Cardiac septum (tissue), 1 donor: ENCODE data around the gene SERBP1. TPM values are rescaled to one million over a fixed set of nuclear protein-coding genes. Genes with fewer than 3 reads are reported as not detected.

Source experiments
- DNase-seq: peaks from one replicate; pipeline ENCODE4 v3.0.0-alpha.2; 2020; ENCODE audit warnings: low spot score
- intact Hi-C: fragments of 100-400 bp; cut with DNase I; formaldehyde crosslinking; loops from one replicate; pipeline ENCODE4 v1.14.0; 2022
- total RNA-seq: library from RNA; stranded (reverse); fragmentation: NEBNext Ultra II Directional; extraction: Animal tissue kit (Norgen Biotek cat#: 25700); gene quantifications from one replicate; pipeline ENCODE4 v1.2.1, GENCODE V29; 2021
- donor health status: DM: no; HTN: no; CAD: no.

The SERBP1 gene
- total RNA-seq, 1 donor from 2014 or later = 146 TPM

DNA sequence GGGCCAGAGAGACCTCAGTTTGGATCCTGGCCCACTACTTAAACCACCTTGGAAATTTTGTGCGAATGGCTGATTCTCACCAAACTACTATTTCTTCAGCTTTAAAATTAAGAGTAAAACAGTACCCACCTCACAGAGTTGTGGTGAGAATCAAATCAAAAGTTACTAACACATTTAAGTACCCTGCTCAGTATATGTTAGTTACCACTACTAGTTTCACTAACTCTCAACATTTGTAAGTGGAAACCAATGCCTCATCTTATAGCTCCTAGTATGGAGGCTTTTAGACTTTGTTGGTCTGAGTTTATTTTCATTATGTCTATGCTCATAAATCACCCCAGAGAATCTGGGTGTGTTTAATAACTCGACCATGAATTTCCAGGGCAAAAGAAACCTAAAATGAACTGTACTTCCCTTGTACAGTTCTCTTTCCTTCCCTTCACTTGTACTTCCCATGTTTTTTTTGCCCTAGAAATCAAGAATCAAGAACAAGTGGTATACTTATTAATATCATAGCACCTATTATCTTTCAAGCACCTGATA, 11.6 kb upstream of the SERBP1 start:
- intact Hi-C loops = no loop called here
- no peak for DNase-seq

DNA sequence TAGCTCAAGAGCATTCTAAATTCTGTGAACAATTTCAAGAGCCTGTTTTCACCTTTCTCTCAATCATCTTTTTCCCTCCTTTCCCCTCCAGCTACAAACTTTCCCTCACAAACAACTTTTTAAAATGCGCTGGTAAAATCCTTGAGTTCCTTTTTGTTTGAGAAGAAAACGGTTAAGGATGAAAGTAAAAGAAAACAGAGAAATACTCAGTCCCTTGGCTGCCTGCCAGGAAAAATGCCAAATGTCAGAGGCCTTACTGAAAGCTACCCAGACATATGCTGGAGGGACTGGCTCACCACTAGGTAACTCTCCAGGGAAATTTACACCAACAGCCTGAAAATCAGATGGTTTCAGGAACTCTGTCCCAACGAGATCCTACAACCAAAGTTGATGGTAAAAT, 11.0 kb upstream of the SERBP1 start:
- intact Hi-C loops = no loop called here
- no peak for DNase-seq

DNA sequence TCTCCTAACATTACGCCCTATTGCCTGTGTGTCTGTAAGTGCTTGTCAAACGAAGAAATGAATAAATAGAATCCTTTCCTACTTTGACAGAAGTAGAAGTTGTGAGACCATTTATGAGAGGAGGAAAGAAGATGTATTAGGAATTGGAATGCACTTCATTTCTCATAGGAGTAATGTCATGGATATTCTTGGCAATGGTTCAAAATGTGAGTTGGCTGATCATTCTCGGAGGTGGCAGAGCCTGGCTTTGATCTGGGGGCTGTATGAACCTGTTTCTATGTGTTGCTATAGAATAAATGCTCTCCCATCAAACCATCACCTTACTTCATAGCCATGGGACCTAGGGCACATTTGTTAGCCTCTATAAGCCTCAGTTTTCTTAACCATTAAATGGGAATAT, 10.1 kb upstream of the SERBP1 start:
- DNase-seq = no peak
- intact Hi-C loops = no loop called here

DNA sequence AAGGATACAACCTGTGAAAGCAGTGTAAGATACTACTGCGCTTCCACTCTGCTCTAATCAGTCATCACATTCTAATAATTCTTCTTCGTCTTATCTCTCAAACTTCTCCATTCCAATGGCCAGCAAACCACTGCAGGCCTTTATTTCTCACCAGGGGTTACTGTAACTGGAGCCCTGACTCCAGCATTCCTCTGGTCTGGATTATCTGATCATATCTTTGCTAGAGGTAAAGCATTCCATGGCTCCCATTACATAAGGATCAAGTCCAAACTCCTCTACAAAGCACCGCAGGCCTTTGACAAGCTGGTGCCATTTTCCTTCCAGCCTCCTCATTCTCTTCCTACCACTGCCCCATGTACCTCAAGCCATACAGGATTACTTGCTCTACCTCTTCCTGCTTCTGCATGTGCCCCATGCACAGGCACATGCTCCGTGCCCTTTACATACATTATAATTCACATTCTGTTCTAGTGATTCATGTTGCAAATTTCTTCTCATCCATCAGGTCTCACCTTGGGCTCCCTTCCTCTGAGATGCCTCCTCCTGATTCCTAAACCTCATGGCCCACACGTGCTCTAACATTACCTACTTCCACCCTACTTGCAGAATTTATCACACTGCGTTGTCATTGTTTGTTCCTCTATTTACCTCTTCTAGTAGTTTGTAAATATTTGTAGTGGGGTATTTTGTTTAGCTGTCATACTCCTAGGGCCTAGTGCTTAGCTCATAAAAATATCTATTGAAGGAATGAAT, 9.3 kb upstream of the SERBP1 start:
- DNase-seq = no peak
- intact Hi-C loops = loop anchor here (10.0 kb wide), 1 partner anchor 395 kb away; the partner anchor contains the start of gene GNG12

DNA sequence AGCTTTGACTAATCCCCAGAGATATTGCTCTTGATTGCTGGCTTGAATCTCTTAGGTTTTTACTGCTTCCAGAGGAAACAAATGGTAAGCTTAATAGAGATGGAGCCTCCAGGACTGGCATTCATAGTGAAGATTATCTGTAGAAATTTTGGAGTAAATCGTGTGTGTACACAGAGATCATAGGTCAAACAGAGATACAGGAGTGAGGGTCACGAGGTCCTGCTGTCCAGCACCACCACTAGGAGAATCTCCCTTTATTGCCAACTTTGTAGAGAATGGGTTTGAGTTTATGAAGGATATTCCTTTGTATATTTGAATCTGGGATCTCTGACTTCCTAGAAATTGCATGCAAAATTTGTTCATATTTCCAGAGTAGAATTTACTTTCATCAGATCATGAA, 7.8 kb upstream of the SERBP1 start:
- intact Hi-C loops = loop anchor here (10.0 kb wide), 1 partner anchor 397 kb away; the partner anchor contains the start of gene GNG12
- no peak for DNase-seq

DNA sequence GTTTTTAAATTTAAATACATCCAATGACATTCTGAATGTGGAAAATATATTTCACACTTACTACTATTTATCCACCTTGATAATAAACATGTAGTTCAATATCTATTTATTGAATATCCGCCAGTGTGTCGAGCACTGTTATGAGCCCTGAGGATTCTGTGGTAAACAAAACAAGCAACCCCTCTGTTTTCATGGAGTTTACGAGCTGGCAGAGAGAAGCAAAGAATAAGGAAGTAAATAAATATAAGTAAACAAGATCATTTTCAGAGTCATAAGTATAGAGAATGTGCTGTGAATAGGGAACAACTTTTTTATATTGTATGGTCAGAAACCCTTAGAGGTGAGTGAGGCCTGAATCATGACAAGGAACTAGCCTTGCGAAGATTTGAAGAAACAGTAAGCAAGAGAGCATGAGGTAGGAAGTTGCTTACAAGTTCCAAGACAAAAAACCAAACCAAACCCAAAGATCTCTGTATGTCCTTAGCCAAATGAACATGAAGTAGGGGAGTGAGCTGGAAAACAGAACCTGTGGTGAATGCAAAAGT, 6.4 kb upstream of the SERBP1 start:
- intact Hi-C loops = loop anchor here (10.0 kb wide), 1 partner anchor 398 kb away; the partner anchor contains the start of gene GNG12

DNA sequence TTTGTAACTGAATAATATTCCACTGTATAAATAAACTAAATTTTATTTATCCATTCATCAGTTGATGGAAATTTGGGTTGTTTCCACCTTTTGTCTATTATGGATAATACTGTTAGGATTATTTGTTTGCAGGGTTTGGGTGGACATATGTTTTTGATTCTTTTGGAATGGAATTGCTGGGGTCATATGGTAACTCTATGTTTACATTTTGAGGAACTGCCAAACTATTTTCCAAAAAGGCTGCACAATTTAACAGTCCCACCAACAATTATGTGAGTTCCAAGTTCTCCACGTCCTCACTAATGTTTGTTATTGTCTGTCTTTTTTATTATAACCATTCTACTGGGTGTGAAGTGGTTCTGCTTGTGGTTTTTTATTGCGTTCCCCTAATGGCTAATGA, 4.3 kb upstream of the SERBP1 start:
- intact Hi-C loops = loop anchor here (10.0 kb wide), 1 partner anchor 400 kb away; the partner anchor contains the start of gene GNG12
- no peak for DNase-seq

More for the DNA sequence above, 6.4 kb upstream of the SERBP1 start:
- DNase-seq = no peak

DNA sequence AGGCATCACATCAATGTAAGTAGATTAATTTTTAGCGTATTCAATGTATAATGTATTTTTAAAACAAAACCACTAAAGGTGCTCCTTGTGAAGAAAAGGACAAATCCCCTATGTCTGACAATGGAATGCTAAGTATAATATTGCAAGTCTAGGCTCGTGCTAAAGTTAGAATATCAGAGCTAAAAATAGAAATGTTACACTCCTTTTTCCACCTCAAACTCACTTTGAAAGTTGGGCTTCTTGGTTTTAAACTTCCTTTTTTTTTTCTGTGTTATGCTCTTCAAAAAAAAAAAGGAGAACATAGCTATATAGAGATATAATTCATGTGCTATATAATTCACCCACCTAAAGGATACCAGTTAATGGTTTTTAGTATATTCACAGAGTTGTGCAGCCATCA, 3.6 kb upstream of the SERBP1 start:
- DNase-seq = no peak
- intact Hi-C loops = loop anchor here (10.0 kb wide), 1 partner anchor 401 kb away; the partner anchor contains the start of gene GNG12

DNA sequence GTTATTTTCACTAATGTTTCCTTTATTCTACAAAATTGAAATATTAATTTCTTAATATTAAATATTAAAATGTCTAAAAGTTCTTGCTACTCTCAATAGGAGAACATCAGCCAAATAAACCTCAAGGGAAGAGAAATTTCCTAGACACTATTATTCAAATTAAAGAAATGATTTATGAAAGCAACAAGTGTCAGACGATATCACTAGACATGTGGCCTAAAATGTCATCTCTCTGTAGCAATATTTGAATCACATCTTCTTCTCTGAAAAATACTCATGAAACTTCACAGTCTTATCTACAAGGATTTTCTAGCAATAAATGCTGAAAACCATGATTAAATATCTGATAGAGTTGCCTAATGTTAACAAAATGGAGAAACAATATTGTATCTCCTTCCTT, 2.5 kb upstream of the SERBP1 start:
- DNase-seq = no peak
- intact Hi-C loops = loop anchor here (10.0 kb wide), 1 partner anchor 402 kb away; the partner anchor contains the start of gene GNG12

DNA sequence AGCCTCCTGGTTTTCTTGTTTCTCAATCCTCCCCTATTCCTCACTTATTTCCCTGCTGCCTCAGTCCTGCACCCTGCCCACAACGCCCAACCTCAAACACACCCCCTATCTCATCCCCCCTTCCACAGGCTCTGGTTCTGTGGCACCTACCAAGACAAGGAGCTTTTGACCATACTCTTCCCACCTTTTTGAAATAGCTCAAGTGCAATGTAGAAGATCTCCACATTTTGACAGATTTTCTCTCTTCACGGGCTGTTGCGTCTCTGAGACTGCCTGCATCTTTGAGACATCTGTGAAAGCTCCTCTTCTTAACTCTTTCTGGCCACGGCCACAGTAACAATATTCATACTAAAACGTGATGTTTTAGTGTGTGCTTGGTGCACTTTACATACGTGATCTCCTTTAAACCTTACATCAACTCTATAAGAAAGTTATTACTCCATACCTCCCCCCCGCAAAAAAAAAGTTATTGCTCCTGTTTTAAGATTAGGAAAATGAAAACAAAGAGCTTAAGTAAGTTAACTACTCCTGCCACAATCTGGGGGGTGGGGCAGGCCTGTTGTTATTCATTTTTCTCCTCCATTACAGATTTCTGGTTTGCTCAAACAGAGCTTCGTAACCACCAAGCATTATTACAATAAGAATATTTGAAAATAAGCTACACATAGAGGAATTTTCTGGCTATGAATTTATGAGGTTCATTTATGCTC, 1.8 kb upstream of the SERBP1 start:
- intact Hi-C loops = loop anchor here (2.0 to 10.0 kb wide), 3 partner anchors 29 to 507 kb away; partner anchors contain the start of genes DNAI4, GNG12 and MIER1
- DNase-seq = no peak

DNA sequence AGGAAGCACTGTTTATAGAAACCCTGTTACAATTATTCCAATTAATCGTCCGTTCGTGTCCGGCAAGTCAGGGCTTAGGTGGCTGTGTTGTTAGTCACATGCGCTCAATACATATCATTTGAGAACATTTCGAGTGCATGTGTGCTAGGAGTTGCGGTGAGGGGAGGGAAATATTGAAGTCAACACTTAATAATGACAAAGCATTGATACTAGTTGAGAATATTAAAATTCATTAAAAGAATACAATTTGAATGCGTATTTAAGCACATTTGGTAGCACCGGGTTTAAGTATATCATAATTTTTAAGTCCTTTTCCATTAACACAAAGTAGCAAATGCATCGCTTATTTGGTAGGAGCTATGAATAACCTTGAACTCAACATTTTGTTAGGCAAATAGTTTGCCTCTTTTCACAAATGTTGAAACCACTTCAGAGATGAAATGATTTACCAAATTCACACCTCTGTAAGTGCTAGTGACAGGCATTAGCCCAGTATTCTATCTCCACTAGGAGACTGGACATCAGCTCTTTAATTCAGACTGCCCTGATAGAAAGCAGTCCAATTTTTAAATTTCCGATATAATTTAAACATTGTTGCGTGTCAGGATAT, 1.1 kb upstream of the SERBP1 start:
- no peak for DNase-seq
- intact Hi-C loops = loop anchor here (2.0 to 10.0 kb wide), 3 partner anchors 30 to 506 kb away; partner anchors contain the start of genes DNAI4, GNG12 and MIER1

DNA sequence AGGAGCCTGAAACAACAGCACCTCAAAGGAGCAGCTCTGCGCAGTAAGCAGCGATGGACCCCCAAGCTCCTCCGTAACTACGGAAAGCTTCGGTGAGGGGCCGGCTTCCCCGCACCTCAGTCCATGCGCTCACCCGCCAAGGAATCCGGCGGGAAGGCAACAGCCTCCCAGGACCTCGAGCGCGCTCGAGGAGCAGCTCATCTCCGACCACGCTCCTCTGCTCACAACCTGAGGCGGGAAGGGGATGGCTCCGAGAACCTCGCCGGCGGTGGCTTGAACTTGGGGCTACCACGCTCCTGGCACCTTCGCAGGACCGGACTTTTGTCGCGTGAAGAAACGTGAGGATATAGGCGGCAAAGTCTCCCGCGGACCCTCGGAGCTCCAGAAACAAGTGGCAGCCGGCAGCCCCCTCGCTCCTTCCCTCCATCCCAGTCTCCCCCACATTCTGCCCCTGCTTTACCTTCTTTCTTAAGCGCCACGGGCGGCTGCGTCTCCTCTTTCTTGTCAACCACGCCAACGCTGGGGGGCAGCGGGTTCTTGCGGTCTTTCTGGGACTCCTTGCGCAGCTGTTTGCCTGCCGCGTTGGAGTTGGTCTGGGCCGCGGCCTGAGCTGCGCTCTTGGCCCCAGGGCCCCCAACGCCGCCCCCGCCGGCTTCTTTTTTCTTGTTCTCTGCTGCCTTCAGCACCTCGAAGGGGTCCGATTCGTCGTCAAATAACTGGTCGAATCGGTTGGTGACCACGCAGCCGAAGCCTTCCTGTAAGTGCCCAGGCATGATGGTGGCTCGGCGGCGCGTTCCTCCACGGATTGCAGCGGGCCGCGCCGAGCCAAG, 459 bp downstream of the SERBP1 start:
- intact Hi-C loops = loop anchor here (2.0 to 10.0 kb wide), 4 partner anchors 31 to 505 kb away; partner anchors contain the start of genes DNAI4, GNG12 and MIER1
- peak; percentile 78 for DNase-seq

DNA sequence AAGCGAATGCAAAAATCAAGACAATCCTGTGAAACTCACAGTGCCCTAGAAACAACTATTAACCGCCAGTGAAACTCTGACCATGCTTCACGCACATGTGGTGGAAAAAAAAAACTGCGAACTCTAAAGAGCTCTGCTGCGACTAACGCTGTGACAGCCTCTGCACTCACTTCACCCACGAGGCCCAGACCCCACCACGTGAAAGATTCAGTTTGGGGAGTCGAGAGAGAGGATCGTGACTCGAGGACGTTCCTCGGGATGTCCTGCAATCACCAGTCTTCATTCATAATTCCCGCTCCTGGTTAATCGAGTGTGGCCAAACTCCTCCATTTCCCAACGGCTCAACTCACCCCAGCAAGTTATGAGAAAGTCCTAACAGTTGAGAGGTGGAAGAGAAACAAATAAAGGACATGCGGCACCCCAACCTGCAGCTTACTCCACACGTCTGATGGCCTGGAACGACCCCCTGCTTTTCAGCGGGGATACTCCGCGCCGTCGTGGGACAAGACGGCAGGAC, 1.1 kb downstream of the SERBP1 start:
- intact Hi-C loops = loop anchor here (10.0 kb wide), 1 partner anchor 384 kb away; no protein-coding TSS in a partner anchor
- DNase-seq = no peak

DNA sequence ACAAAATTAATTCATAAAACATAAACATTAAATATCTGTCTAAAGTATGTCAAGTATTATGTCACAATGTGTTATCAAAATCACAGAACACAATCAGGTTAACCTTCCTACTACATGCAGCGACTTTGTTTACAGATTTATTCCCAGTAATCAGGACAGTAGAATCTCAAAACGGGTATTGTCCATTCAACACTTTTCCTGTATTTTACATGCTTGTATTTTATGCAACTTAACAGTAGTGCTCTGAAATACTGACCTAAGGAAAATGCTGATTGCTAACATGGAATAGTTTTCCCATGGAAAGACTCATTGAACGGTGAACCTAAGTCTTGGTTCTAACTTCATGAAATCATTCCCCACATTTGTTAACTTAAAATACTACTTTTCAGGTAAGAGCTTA, 2.3 kb downstream of the SERBP1 start:
- no peak for DNase-seq
- intact Hi-C loops = loop anchor here (10.0 kb wide), 1 partner anchor 383 kb away; no protein-coding TSS in a partner anchor

DNA sequence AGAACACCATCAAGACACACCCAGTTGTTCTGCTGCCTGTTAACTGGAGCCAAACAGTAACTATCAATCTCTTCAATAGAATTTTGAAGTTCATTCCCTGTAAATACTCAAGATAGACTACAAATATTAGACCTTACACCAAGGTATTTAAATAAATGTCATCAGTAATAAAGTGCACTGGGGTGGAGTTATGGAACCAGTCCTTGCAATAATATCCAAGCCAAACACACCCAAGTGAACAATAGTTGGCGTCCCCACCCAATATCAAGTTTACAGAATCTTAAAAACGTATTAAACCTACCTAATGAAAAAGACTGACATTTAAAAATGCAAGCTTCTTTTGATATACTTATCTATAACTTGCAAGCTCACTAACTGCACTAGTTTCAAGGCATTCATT, 2.7 kb downstream of the SERBP1 start:
- intact Hi-C loops = loop anchor here (10.0 kb wide), 1 partner anchor 383 kb away; no protein-coding TSS in a partner anchor
- DNase-seq = no peak

DNA sequence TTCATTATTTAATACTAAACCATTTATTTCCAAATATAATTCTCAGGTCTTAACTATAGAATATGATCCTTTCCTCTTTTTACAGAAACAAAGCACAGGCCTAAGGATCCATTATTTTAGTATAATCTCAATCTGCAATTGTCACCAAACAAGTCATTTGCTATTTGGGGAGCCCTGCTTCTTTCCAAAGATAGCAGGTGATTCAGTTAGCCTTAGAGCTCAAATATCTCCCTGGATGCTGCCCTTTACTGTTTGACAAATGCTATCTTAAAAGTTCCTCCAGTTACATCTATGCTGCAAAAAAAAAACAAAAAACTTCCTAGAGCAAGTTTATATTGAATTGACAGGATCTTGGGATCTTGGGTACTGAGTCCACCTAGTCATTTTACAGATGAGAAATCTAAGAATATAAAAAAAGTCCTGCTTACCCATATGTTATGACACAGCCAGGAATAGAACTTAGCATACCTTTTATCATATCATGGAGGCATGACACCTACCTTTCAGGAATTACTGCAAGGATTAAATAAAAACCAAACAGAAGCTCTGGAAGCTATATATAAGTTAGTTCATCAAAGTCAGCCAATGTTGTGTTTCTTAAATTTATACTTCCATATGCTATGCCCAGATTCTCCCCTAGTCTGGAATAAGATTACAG, 9.2 kb downstream of the SERBP1 start:
- intact Hi-C loops = loop anchor here (10.0 kb wide), 1 partner anchor 376 kb away; no protein-coding TSS in a partner anchor
- no peak for DNase-seq

DNA sequence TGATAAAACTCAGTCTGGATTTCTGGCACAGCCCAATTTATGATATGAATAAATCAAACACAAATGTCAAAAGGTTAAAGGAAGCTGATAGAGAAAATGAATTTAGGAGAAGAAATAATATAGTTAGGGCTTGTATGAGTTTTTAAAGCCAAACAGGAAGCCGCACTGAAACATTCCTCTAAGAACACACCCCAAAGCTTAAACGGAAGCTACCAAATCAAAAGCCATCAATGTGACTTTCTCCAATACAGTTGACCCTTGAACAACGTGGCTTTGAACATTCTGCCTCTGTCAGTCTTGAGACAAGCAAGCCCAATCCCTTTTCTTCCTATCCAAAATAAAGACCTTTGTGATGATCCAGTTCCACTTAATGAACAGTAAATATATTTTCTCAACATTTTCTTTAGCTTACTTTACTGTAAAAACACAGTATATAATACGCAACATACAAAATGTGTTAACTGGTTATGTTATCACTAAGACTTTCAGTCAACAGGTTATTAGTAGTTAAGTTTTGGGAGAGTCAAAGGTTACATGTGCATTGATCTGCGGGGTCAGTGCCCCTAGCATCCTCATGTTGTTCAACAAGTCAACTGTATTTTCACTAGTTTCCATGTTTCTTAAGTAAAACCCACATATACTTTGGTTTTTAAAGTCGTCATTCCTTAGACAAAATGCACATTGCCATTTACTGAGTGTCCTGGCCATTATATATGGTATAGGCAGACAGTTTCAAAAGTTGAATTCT, 11.2 kb downstream of the SERBP1 start:
- DNase-seq = no peak
- intact Hi-C loops = no loop called here
